ENCODE results near the gene CD6.

CD6 gene

GRCh38 chr11:60994541-60995080, 23.1 kb downstream of the CD6 start:
- TF ChIP-seq GATA3 (IDR thresholded peaks at IDR 0.05; ENCODE audit: low read depth, low read length) (no peak), GATA2 (IDR thresholded peaks at IDR 0.05; ENCODE audit: low read depth, low read length) (no peak)

GRCh38 chr11:60995798-60996197, 24.3 kb downstream of the CD6 start:
- TF ChIP-seq GATA3 (IDR thresholded peaks at IDR 0.05; ENCODE audit: low read depth, low read length) = no peak
- no peak for TF ChIP-seq GATA2 (IDR thresholded peaks at IDR 0.05; ENCODE audit: low read depth, low read length)

- TF ChIP-seq GATA3 (IDR thresholded peaks at IDR 0.05; ENCODE audit: low read depth, low read length) (no peak), GATA2 (IDR thresholded peaks at IDR 0.05; ENCODE audit: low read depth, low read length) (no peak)
Measured at GRCh38 chr11:60996381-60997138, 25.1 kb downstream of the CD6 start.

- no peak for TF ChIP-seq GATA3 (IDR thresholded peaks at IDR 0.05; ENCODE audit: low read depth, low read length)
- no peak for TF ChIP-seq GATA2 (IDR thresholded peaks at IDR 0.05; ENCODE audit: low read depth, low read length)
Measured at GRCh38 chr11:61000426-61000825, 28.9 kb downstream of the CD6 start.

GRCh38 chr11:61001931-61002330, 30.5 kb downstream of the CD6 start:
- TF ChIP-seq GATA3 (IDR thresholded peaks at IDR 0.05; ENCODE audit: low read depth, low read length) (no peak), GATA2 (IDR thresholded peaks at IDR 0.05; ENCODE audit: low read depth, low read length) (no peak)

GRCh38 chr11:61002598-61002997, 31.1 kb downstream of the CD6 start:
- TF ChIP-seq GATA2 (IDR thresholded peaks at IDR 0.05; ENCODE audit: low read depth, low read length) (no peak), GATA3 (IDR thresholded peaks at IDR 0.05; ENCODE audit: low read depth, low read length) (no peak)

- TF ChIP-seq GATA3 (IDR thresholded peaks at IDR 0.05; ENCODE audit: low read depth, low read length) (no peak), GATA2 (IDR thresholded peaks at IDR 0.05; ENCODE audit: low read depth, low read length) (no peak)
Measured at GRCh38 chr11:61004180-61004611, 32.7 kb downstream of the CD6 start.

- TF ChIP-seq GATA3 (IDR thresholded peaks at IDR 0.05; ENCODE audit: low read depth, low read length) (no peak), GATA2 (IDR thresholded peaks at IDR 0.05; ENCODE audit: low read depth, low read length) (no peak)
Measured at GRCh38 chr11:61004761-61005181, 33.3 kb downstream of the CD6 start.

- no peak for TF ChIP-seq GATA2 (IDR thresholded peaks at IDR 0.05; ENCODE audit: low read depth, low read length)
- TF ChIP-seq GATA3 (IDR thresholded peaks at IDR 0.05; ENCODE audit: low read depth, low read length) = no peak
Measured at GRCh38 chr11:61007383-61007955, 36.0 kb downstream of the CD6 start.

GRCh38 chr11:61007956-61008896, 36.7 kb downstream of the CD6 start:
- TF ChIP-seq GATA3 (IDR thresholded peaks at IDR 0.05; ENCODE audit: low read depth, low read length) (no peak), GATA2 (IDR thresholded peaks at IDR 0.05; ENCODE audit: low read depth, low read length) (no peak)

GRCh38 chr11:61008971-61009370, 37.5 kb downstream of the CD6 start:
- TF ChIP-seq GATA3 (IDR thresholded peaks at IDR 0.05; ENCODE audit: low read depth, low read length) (no peak), GATA2 (IDR thresholded peaks at IDR 0.05; ENCODE audit: low read depth, low read length) (no peak)

GRCh38 chr11:61009392-61010275, 38.2 kb downstream of the CD6 start:
- no peak for TF ChIP-seq GATA3 (IDR thresholded peaks at IDR 0.05; ENCODE audit: low read depth, low read length)
- TF ChIP-seq GATA2 (IDR thresholded peaks at IDR 0.05; ENCODE audit: low read depth, low read length) = no peak
